B cell (primary cell): ENCODE measurements around the gene RPL7A.

Experiments used
- EZH2 ChIP-seq: IDR thresholded peaks from 2 replicates; pipeline ENCODE4 v1.6.1; 2012; ENCODE audit warnings: borderline replicate concordance, low read depth, mild to moderate bottlenecking, moderate library complexity, low read length; ENCODE audit not compliant: insufficient read depth, poor library complexity, severe bottlenecking
- TF ChIP-seq, protein P1 (sequence below): fragments of 200-600 bp; IDR thresholded peaks from one replicate; pipeline ENCODE4 v1.8.0; 2022; ENCODE audit warnings: antibody characterized with exemption, mild to moderate bottlenecking

DNA sequence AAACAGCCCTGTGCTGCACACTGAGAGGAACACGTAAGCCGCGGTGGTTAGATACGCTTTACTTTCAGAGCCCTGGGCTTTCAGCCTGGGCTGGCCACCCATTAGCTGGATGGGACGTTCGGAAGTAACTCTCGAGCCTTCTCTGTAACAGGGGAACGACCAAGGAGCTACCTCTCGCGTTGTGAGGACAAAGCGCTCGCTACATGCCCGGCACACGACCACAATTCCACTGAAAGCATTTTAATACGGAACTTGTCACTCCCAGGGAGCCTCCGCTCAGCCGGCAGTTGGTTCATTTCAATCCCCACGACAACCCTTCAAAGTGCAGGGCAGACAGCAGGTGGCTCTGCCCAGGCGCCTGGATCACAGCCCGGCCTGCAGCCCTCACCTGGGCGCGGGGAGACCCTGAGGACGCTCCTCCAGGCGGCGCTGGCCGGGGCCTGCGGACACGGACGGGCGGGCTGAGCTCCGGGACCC, 7.9 kb downstream of the RPL7A start:
- TF ChIP-seq, protein P1, sequence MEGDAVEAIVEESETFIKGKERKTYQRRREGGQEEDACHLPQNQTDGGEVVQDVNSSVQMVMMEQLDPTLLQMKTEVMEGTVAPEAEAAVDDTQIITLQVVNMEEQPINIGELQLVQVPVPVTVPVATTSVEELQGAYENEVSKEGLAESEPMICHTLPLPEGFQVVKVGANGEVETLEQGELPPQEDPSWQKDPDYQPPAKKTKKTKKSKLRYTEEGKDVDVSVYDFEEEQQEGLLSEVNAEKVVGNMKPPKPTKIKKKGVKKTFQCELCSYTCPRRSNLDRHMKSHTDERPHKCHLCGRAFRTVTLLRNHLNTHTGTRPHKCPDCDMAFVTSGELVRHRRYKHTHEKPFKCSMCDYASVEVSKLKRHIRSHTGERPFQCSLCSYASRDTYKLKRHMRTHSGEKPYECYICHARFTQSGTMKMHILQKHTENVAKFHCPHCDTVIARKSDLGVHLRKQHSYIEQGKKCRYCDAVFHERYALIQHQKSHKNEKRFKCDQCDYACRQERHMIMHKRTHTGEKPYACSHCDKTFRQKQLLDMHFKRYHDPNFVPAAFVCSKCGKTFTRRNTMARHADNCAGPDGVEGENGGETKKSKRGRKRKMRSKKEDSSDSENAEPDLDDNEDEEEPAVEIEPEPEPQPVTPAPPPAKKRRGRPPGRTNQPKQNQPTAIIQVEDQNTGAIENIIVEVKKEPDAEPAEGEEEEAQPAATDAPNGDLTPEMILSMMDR = no peak
- no peak for TF ChIP-seq EZH2
